A549 (cell line): ENCODE data around the gene TMEM266. TPM values are rescaled to one million over a fixed set of nuclear protein-coding genes. Genes with fewer than 3 reads are reported as not detected.

ENCODE experiments used
- ATAC-seq, 2 experiments: fragments of 200-7000 bp in 1 of 2; fragments of >200 bp in 1 of 2; cut with Nextera tagmentation in 1 of 2; cut with Tn5 transposase in 1 of 2; 3 replicates each; pipeline versions ENCODE4 v1.8.0 to v1.9.1; 2018 to 2020; ENCODE audit warnings: mild to moderate bottlenecking in 1 of 2, moderate library complexity in 1 of 2
- CTCF ChIA-PET: fragments of 300-600 bp; sonication (Branson Sonifier 250); formaldehyde crosslinking; extraction: SDS; loops from one replicate; lab custom pipeline; 2021; ENCODE audit warnings: antibody characterized with exemption, inconsistent platforms; lab: Yijun Ruan, JAX
- POLR2A ChIA-PET: fragments of 350-600 bp; formaldehyde crosslinking; extraction: SDS; loops from one replicate; lab custom pipeline; 2021; ENCODE audit warnings: antibody characterized with exemption, inconsistent platforms; lab: Yijun Ruan, JAX
- DNase-seq, 2 experiments: peaks; one replicate each; pipeline versions ENCODE4 v3.0.0 to v3.0.0-alpha.2; 2011 to 2016; ENCODE audit warnings: low read depth in 1 of 2, low spot score in 1 of 2
- FAIRE-seq: peaks from 2 replicates; lab custom pipeline; 2011; peaks lifted over from hg19 to GRCh38; lab: Jason Lieb, UNC
- H3K27ac ChIP-seq, 2 experiments: fragments of >200 bp; sonication (Bioruptor Twin); formaldehyde crosslinking; 3 replicates each; pipeline ENCODE4 v1.5.1; 2016 to 2017
- H3K4me1 ChIP-seq: fragments of >200 bp; sonication (Bioruptor Twin); formaldehyde crosslinking; 3 replicates; pipeline ENCODE4 v1.6.1; 2016
- H3K4me2 ChIP-seq: fragments of >200 bp; sonication (Bioruptor Twin); formaldehyde crosslinking; 3 replicates; pipeline ENCODE4 v1.6.1; 2016
- H3K4me3 ChIP-seq: fragments of >200 bp; sonication (Bioruptor Twin); formaldehyde crosslinking; 3 replicates; pipeline ENCODE4 v1.5.1; 2016
- H3K9me3 ChIP-seq: fragments of >200 bp; sonication (Bioruptor Twin); formaldehyde crosslinking; 3 replicates; pipeline ENCODE4 v1.6.1; 2016
- CEBPB ChIP-seq, 2 experiments: fragments of >200 bp in 1 of 2; sonication (Bioruptor Twin) in 1 of 2; formaldehyde crosslinking in 1 of 2; IDR thresholded peaks; 2 replicates each; pipeline ENCODE4 v1.6.1; 2012 to 2016
- CHD4 ChIP-seq: fragments of 200-600 bp; sonication (generic); IDR thresholded peaks from 2 replicates; pipeline ENCODE4 v1.6.1; 2016; ENCODE audit warnings: antibody characterized with exemption, mild to moderate bottlenecking, borderline replicate concordance
- EP300 ChIP-seq, 2 experiments: fragments of >200 bp; sonication (Bioruptor Twin); formaldehyde crosslinking; IDR thresholded peaks; 2 replicates in 1 of 2; 3 replicates in 1 of 2; pipeline ENCODE4 v1.6.1; 2016 to 2017
- FOXS1 ChIP-seq: fragments of 250-450 bp; sonication (Bioruptor Pico); IDR thresholded peaks from 2 replicates; pipeline ENCODE4 v1.5.0; 2020; ENCODE audit warnings: mild to moderate bottlenecking, moderate library complexity
- GATA3 ChIP-seq: IDR thresholded peaks from 2 replicates; pipeline ENCODE4 v1.6.1; 2012; ENCODE audit warnings: borderline replicate concordance
- HOXB5 ChIP-seq: fragments of 250-450 bp; sonication (Bioruptor Pico); IDR thresholded peaks from 2 replicates; pipeline ENCODE4 v1.5.0; 2020; ENCODE audit warnings: mild to moderate bottlenecking, moderate library complexity
- JUN ChIP-seq, 2 experiments: fragments of >200 bp; sonication (Bioruptor Twin); formaldehyde crosslinking; IDR thresholded peaks; 2 replicates in 1 of 2; 3 replicates in 1 of 2; pipeline ENCODE4 v1.6.1; 2016 to 2017
- POLR2AphosphoS2 ChIP-seq: conservative IDR thresholded peaks from 2 replicates; pipeline ENCODE4 v1.6.1; 2012; ENCODE audit warnings: low read length, improper control_type of control experiment, inconsistent platforms
- RCOR1 ChIP-seq: fragments of 150-350 bp; IDR thresholded peaks from 2 replicates; pipeline ENCODE4 v1.6.1; 2014; ENCODE audit warnings: antibody characterized with exemption, low read length, low read depth
- SREBF2 ChIP-seq: fragments of 450-650 bp; IDR thresholded peaks from 2 replicates; pipeline ENCODE4 v1.6.1; 2014; ENCODE audit warnings: mild to moderate bottlenecking, moderate library complexity
- ZFP36 ChIP-seq: fragments of 450-650 bp; IDR thresholded peaks from 2 replicates; pipeline ENCODE4 v1.6.1; 2014; ENCODE audit warnings: borderline replicate concordance; ENCODE audit not compliant: partially characterized antibody
- ZSCAN20 ChIP-seq: fragments of 250-450 bp; sonication (Bioruptor Pico); IDR thresholded peaks from 2 replicates; pipeline ENCODE4 v1.8.0; 2022; ENCODE audit warnings: mild to moderate bottlenecking, moderate library complexity
- WGBS: methylation state at CpG from one replicate; pipeline ENCODE4 v1.1.6; 2017; ENCODE audit errors: missing lambda C conversion rate; 5-methylcytosine and 5-hydroxymethylcytosine counted together
- polyA plus RNA-seq, 4 experiments: library from polyadenylated mRNA; depleted of rRNA in 3 of 4; stranded (reverse); fragments of >200 nt; fragmentation: RNase III in 1 of 4; extraction: RNeasy Plus Mini Kit Qiagen cat#74134 plus additional on column Dnase treatment in 1 of 4; gene quantifications; 2 replicates in 3 of 4; 3 replicates in 1 of 4; pipeline ENCODE4 v1.2.3, GENCODE V29; 2011 to 2017
- TF ChIP-seq, protein P1 (sequence below): fragments of >200 bp; sonication (Bioruptor Twin); formaldehyde crosslinking; IDR thresholded peaks from 2 replicates; pipeline ENCODE4 v1.6.1; 2016
- TF ChIP-seq, protein P2 (sequence below): fragments of 200-600 bp; sonication (generic); IDR thresholded peaks from 2 replicates; pipeline ENCODE4 v1.6.1; 2016; ENCODE audit warnings: antibody characterized with exemption, mild to moderate bottlenecking, moderate library complexity
- TF ChIP-seq, protein P3 (sequence below): fragments of 250-450 bp; sonication (Bioruptor Pico); IDR thresholded peaks from 2 replicates; pipeline ENCODE4 v1.5.0; 2020; ENCODE audit warnings: low read depth, mild to moderate bottlenecking, moderate library complexity
- TF ChIP-seq, protein P4 (sequence below): fragments of 150-350 bp; IDR thresholded peaks from 2 replicates; pipeline ENCODE4 v1.6.1; 2014; ENCODE audit warnings: low read depth, mild to moderate bottlenecking, low read length

The TMEM266 gene
- polyA plus RNA-seq, 2 of the 4 experiments (the other 2 are of a cell fraction), result 0.06 to 0.08 TPM

DNA sequence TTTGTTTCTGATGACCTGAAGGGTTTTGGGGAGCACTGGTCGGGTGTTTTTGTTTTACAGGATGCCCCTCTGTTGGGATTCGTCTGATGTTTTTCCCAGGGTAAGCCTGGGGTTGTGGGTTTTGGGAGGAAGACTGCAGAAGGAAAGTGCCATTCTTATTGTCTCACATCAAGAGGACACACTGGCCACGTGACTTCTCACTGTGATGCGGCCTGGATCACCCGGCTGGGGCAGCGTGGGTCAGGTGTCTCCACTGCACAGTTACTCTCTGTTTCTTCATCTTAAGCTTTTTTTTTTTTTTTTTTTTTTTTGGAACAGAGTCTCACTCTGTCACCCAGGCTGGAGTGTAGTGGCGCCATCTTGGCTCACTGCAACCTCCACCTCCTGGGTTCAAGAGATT is 120.5 kb downstream of the TMEM266 start:
- 82% methylated on average over 7 of the region's 7 CpGs for WGBS
- ChIA-PET CTCF (interaction anchor here (0.6 to 3.0 kb wide), 4 partner anchors 11 to 42 kb away, joined by 3 to 11 read pairs (median 6); no protein-coding TSS in a partner anchor), POLR2A (no interaction called here)
- ATAC-seq (no peak), FAIRE-seq (no peak), DNase-seq (no peak)
- TF ChIP-seq JUN (IDR thresholded peaks at IDR 0.05) (no peak), FOXS1 (no peak), SREBF2 (no peak), EP300 (IDR thresholded peaks at IDR 0.05) (no peak), GATA3 (no peak), RCOR1 (no peak), POLR2AphosphoS2 (no peak), ZFP36 (no peak), ZSCAN20 (CRISPR knock-in tag) (no peak), HOXB5 (no peak), CEBPB (IDR thresholded peaks at IDR 0.05) (no peak)
- TF ChIP-seq, protein P1, sequence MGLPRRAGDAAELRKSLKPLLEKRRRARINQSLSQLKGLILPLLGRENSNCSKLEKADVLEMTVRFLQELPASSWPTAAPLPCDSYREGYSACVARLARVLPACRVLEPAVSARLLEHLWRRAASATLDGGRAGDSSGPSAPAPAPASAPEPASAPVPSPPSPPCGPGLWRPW, result no peak
- TF ChIP-seq, protein P2, sequence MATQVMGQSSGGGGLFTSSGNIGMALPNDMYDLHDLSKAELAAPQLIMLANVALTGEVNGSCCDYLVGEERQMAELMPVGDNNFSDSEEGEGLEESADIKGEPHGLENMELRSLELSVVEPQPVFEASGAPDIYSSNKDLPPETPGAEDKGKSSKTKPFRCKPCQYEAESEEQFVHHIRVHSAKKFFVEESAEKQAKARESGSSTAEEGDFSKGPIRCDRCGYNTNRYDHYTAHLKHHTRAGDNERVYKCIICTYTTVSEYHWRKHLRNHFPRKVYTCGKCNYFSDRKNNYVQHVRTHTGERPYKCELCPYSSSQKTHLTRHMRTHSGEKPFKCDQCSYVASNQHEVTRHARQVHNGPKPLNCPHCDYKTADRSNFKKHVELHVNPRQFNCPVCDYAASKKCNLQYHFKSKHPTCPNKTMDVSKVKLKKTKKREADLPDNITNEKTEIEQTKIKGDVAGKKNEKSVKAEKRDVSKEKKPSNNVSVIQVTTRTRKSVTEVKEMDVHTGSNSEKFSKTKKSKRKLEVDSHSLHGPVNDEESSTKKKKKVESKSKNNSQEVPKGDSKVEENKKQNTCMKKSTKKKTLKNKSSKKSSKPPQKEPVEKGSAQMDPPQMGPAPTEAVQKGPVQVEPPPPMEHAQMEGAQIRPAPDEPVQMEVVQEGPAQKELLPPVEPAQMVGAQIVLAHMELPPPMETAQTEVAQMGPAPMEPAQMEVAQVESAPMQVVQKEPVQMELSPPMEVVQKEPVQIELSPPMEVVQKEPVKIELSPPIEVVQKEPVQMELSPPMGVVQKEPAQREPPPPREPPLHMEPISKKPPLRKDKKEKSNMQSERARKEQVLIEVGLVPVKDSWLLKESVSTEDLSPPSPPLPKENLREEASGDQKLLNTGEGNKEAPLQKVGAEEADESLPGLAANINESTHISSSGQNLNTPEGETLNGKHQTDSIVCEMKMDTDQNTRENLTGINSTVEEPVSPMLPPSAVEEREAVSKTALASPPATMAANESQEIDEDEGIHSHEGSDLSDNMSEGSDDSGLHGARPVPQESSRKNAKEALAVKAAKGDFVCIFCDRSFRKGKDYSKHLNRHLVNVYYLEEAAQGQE, result no peak
- TF ChIP-seq, protein P3, sequence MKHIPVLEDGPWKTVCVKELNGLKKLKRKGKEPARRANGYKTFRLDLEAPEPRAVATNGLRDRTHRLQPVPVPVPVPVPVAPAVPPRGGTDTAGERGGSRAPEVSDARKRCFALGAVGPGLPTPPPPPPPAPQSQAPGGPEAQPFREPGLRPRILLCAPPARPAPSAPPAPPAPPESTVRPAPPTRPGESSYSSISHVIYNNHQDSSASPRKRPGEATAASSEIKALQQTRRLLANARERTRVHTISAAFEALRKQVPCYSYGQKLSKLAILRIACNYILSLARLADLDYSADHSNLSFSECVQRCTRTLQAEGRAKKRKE, result no peak
- Histone ChIP-seq H3K27ac (no peak overlapping the region), H3K4me3 (no peak overlapping the region), H3K4me1 (peaks cover 11% of the 10 kb centered on the region; the same call in 2 of the 3 replicates), H3K4me2 (no peak overlapping the region), H3K9me3 (no peaks in the 10 kb centered on the region)

DNA sequence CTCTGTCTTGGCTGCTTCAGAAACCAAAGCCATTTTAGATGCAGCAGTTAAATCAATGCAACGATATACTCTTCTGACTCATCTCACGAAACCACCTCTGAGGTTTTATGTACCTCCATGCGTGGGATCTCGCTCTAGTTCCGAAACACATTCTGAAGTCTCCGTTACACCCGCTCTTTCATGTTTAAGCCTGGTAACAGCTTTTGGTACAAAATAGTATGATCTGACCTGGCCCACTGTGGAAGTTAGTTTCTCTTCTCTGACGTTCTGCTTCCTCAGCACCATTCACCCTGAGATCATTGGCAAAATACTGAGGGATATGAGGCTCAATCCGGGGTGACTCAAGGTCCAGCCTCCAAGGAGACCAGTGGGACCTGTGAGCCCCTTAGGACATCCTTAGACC is 121.9 kb downstream of the TMEM266 start:
- no peak for FAIRE-seq
- no peaks in the 10 kb centered on the region for H3K9me3 ChIP-seq
- TF ChIP-seq, protein P4, sequence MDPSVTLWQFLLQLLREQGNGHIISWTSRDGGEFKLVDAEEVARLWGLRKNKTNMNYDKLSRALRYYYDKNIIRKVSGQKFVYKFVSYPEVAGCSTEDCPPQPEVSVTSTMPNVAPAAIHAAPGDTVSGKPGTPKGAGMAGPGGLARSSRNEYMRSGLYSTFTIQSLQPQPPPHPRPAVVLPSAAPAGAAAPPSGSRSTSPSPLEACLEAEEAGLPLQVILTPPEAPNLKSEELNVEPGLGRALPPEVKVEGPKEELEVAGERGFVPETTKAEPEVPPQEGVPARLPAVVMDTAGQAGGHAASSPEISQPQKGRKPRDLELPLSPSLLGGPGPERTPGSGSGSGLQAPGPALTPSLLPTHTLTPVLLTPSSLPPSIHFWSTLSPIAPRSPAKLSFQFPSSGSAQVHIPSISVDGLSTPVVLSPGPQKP, result no peak
- no peak for TF ChIP-seq ZSCAN20 (CRISPR knock-in tag)
- TF ChIP-seq CHD4, result no peak
- TF ChIP-seq FOXS1, result no peak
- no peak for TF ChIP-seq POLR2AphosphoS2
- TF ChIP-seq, protein P1, result no peak
- TF ChIP-seq, all 56 proteins: peak for 0
- ChIA-PET CTCF (interaction anchor here (0.7 to 1.5 kb wide), 5 partner anchors 8 to 686 kb away, joined by 3 to 7 read pairs (median 3); no protein-coding TSS in a partner anchor), POLR2A (interaction anchor here (1.1 kb wide), 1 partner anchor 15 kb away, joined by 3 read pairs; no protein-coding TSS in a partner anchor)
- Histone ChIP-seq H3K27ac (no peak overlapping the region), H3K4me1 (peaks cover 11% of the 10 kb centered on the region; the same call in 2 of the 3 replicates), H3K4me3 (no peak overlapping the region), H3K4me2 (no peak overlapping the region)
- no peak for DNase-seq
- no peak for ATAC-seq
- 65% methylated on average over 9 of the region's 9 CpGs for WGBS
